Tibial nerve (tissue), 4 donors: Measurements from ENCODE around the gene FAM193B.

Experiments used
- EP300 ChIP-seq, 2 donors: sonication (generic); formaldehyde crosslinking; IDR thresholded peaks; one replicate each; pipeline ENCODE4 v1.6.1; 2017; ENCODE audit warnings: antibody characterized with exemption in 2 of 2, mild to moderate bottlenecking in 1 of 2
- POLR2A ChIP-seq, 2 donors: fragments of 450-650 bp; IDR thresholded peaks; one replicate each; pipeline ENCODE4 v1.6.1; 2017; ENCODE audit warnings: antibody characterized with exemption in 2 of 2, mild to moderate bottlenecking in 2 of 2, moderate library complexity in 2 of 2
- TF ChIP-seq, protein P1 (sequence below), 5 experiments: fragments of 200-600 bp in 3 of 5; fragments of 450-650 bp in 2 of 5; sonication (generic) in 3 of 5; IDR thresholded peaks; one replicate each; pipeline ENCODE4 v1.5.1; 2016 to 2019; ENCODE audit warnings: antibody characterized with exemption in 5 of 5, mild to moderate bottlenecking in 3 of 5, moderate library complexity in 2 of 5

DNA sequence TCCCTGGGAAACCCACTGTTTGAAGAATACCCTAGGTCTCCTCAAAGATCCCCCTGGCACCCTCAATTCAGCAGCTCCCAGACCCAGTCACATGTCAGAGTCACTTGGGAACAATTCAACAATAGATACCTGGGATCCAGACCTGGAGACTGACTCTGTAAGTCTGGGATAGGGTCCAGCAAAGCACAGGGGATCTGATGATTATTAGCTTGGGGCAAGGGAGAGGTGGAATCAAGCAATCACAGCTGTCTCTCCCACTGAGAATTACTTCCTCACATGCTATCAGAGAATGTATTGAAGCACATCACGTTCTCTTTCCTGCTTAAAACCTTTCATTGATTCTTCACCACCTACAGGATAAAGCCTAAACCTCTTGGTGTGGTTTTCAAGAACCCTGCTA lies 5.9 kb downstream of the FAM193B start:
- TF ChIP-seq, protein P1, sequence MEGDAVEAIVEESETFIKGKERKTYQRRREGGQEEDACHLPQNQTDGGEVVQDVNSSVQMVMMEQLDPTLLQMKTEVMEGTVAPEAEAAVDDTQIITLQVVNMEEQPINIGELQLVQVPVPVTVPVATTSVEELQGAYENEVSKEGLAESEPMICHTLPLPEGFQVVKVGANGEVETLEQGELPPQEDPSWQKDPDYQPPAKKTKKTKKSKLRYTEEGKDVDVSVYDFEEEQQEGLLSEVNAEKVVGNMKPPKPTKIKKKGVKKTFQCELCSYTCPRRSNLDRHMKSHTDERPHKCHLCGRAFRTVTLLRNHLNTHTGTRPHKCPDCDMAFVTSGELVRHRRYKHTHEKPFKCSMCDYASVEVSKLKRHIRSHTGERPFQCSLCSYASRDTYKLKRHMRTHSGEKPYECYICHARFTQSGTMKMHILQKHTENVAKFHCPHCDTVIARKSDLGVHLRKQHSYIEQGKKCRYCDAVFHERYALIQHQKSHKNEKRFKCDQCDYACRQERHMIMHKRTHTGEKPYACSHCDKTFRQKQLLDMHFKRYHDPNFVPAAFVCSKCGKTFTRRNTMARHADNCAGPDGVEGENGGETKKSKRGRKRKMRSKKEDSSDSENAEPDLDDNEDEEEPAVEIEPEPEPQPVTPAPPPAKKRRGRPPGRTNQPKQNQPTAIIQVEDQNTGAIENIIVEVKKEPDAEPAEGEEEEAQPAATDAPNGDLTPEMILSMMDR (IDR thresholded peaks at IDR 0.05): no peak
- no peak for TF ChIP-seq EP300 (IDR thresholded peaks at IDR 0.05)
- TF ChIP-seq POLR2A (IDR thresholded peaks at IDR 0.05): no peak
